Smooth muscle cell (in vitro differentiated cells): ENCODE measurements around the gene TMEM138. TPM values are rescaled to one million over a fixed set of nuclear protein-coding genes. Genes with fewer than 3 reads are reported as not detected.

Source experiments
- DNase-seq: peaks from one replicate; lab custom pipeline; 2025; ENCODE audit not compliant: unreplicated experiment; lab: John Stamatoyannopoulos, UW
- H2AFZ ChIP-seq: fragments of 200-600 bp; sonication (generic); 2 replicates; pipeline ENCODE4 v1.6.0; 2016; ENCODE audit warnings: antibody characterized with exemption, low read depth, mild to moderate bottlenecking
- H3F3A ChIP-seq: fragments of 200-600 bp; sonication (generic); 2 replicates; pipeline ENCODE4 v1.6.0; 2017; ENCODE audit warnings: antibody characterized with exemption, low read depth
- H3K27ac ChIP-seq: fragments of 200-600 bp; sonication (generic); 2 replicates; pipeline ENCODE4 v1.5.1; 2016; ENCODE audit warnings: low read depth, mild to moderate bottlenecking
- H3K27me3 ChIP-seq: fragments of 200-600 bp; sonication (generic); 2 replicates; pipeline ENCODE4 v1.6.1; 2016; ENCODE audit warnings: low read depth, mild to moderate bottlenecking
- H3K36me3 ChIP-seq: fragments of 200-600 bp; sonication (generic); 2 replicates; pipeline ENCODE4 v1.5.1; 2016; ENCODE audit warnings: low read depth
- H3K4me1 ChIP-seq: fragments of 200-600 bp; sonication (generic); 2 replicates; pipeline ENCODE4 v1.5.1; 2016; ENCODE audit warnings: low read depth
- H3K4me2 ChIP-seq: fragments of 200-600 bp; sonication (generic); 2 replicates; pipeline ENCODE4 v1.6.0; 2016; ENCODE audit warnings: mild to moderate bottlenecking
- H3K4me3 ChIP-seq: fragments of 200-600 bp; sonication (generic); 2 replicates; pipeline ENCODE4 v1.5.1; 2016; ENCODE audit warnings: mild to moderate bottlenecking
- H3K79me2 ChIP-seq: fragments of 200-600 bp; sonication (generic); 2 replicates; pipeline ENCODE4 v1.6.0; 2016; ENCODE audit warnings: low read depth, mild to moderate bottlenecking
- H3K9ac ChIP-seq: fragments of 200-600 bp; sonication (generic); 2 replicates; pipeline ENCODE4 v1.6.0; 2016; ENCODE audit warnings: low read depth
- H3K9me3 ChIP-seq: fragments of 200-600 bp; sonication (generic); replicated peaks from 2 replicates; pipeline ENCODE4 v1.5.1; 2016; ENCODE audit warnings: low read depth
- H4K20me1 ChIP-seq: fragments of 200-600 bp; sonication (generic); 2 replicates; pipeline ENCODE4 v1.6.0; 2016; ENCODE audit warnings: low read depth
- CTCF ChIP-seq: fragments of 200-600 bp; sonication (generic); IDR thresholded peaks from 2 replicates; pipeline ENCODE4 v1.5.1; 2017; ENCODE audit warnings: borderline replicate concordance, mild to moderate bottlenecking, antibody characterized with exemption; ENCODE audit not compliant: insufficient read depth, poor library complexity, severe bottlenecking
- WGBS: methylation state at CpG from one replicate; pipeline ENCODE4 v1.1.7; 2016; ENCODE audit warnings: low lambda C conversion rate; 5-methylcytosine and 5-hydroxymethylcytosine counted together
- polyA plus RNA-seq: library from polyadenylated mRNA; unstranded; fragments of >200 nt; fragmentation: Nextera tagmentation; extraction: Ambion mirVana; gene quantifications from 2 replicates; pipeline ENCODE4 v1.2.1, GENCODE V29; 2016
- total RNA-seq: library from RNA; depleted of rRNA; stranded (reverse); fragments of >200 nt; gene quantifications from 2 replicates; pipeline ENCODE4 v1.2.3, GENCODE V29; 2014

TMEM138 gene
- total and polyA plus RNA-seq, 2 experiments from 2014 or later = 44.2 to 51.4 TPM

DNA sequence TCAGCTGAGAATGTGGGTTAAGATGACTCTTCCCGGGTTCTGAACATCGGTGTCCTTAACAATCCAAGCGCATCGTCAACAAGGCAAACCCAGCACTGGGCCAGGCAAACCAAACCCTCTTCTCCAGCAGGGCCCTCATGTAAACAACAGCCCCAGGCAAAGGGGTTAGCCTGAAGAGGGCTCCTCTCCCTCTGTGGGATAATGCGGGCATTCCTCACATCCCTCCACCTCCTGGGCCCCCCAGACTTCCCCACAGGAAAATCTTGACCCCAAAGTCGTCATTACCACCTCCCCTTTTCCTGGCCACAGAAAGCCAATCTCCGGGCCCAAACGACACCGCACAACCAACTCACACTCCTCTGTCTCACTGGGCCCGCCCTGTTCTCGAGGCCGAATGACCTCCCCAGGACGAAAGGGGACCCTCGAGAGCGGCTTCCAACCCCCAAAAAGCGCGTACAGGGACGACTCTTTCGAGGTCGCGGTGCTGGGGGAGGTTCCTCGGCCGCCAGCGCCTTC, 29.8 kb upstream of the TMEM138 start:
- Histone ChIP-seq H3K36me3 (no peaks in the 10 kb centered on the region), H3K4me1 (peaks cover 21% of the 10 kb centered on the region), H3K4me2 (peak overlapping the region; percentile 88), H3K9ac (peak overlapping the region; percentile 97), H2AFZ (peak overlapping the region; percentile 86), H3K27me3 (no peaks in the 10 kb centered on the region), H3K27ac (peak overlapping the region; percentile 81), H3K9me3 (no peaks in the 10 kb centered on the region), H3K4me3 (peak overlapping the region; percentile 90), H4K20me1 (peaks cover 48% of the 10 kb centered on the region), H3K79me2 (peaks cover 56% of the 10 kb centered on the region), H3F3A (no peaks in the 10 kb centered on the region)
- no peak for TF ChIP-seq CTCF
- no peak for DNase-seq
- 1% methylated on average over 24 of the region's 24 CpGs for WGBS

DNA sequence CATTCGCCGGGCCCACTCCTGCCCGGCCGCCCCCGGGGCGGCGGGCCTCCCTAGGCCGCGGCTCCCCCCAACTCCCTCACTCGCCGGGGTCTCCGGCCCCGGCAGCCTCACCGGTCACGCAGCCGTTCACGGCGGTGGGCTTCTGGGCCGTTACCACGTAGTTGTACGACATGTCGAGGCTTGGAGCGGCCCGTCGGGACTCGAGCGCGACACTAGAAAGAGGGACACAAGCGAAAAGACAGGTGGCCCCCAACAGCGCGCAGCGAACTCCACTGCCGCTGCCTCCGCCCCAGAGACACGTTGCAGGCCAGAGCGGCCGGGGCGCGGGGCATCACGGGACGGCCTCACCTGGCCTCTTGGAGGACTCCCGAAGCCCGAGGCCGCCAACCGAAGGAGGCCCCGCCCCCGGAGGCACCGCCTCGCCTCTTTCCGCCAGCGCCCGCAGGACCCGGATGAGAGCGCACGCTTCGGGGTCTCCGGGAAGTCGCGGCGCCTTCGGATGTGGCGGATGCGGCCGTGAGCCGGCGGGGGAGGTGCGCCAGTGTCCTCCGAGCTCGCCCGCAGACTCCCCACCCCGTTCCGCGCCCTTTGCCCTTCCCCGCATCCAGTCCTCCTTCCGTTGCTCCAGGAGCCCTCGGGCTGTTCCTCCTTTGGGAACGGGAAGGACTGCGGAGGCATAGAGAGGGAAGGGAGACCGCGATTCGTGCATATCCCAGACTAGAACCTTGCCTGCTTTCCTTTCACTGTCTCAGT, 29.2 kb upstream of the TMEM138 start, which contains the start of the genes DDB1 and TKFC:
Gene DDB1, minus strand, starts transcription at position 309 of the 753 bp plus-strand sequence. Its CDS starts 137 bp downstream, at position 172.
Gene TKFC, plus strand, starts transcription at position 432 of the 753 bp plus-strand sequence. CDS start 1,501 bp downstream, outside the sequence.
- Histone ChIP-seq H3K4me3 (peak within 1 kb of the TSS; percentile 90), H3K27me3 (no peaks in the 10 kb centered on the region), H3K4me2 (peak within 1 kb of the TSS; percentile 88), H3K27ac (peak within 1 kb of the TSS; percentile 81), H3F3A (no peaks in the 10 kb centered on the region), H2AFZ (peak within 1 kb of the TSS; percentile 86), H3K4me1 (peaks cover 21% of the 10 kb centered on the region), H4K20me1 (peaks cover 42% of the 10 kb centered on the region), H3K36me3 (no peaks in the 10 kb centered on the region), H3K79me2 (peaks cover 49% of the 10 kb centered on the region), H3K9me3 (no peaks in the 10 kb centered on the region), H3K9ac (peak within 1 kb of the TSS; percentile 97)
- TF ChIP-seq CTCF = no peak
- under 1% methylated on average over 70 of the region's 81 CpGs for WGBS
- DNase-seq = peak; percentile 67

DNA sequence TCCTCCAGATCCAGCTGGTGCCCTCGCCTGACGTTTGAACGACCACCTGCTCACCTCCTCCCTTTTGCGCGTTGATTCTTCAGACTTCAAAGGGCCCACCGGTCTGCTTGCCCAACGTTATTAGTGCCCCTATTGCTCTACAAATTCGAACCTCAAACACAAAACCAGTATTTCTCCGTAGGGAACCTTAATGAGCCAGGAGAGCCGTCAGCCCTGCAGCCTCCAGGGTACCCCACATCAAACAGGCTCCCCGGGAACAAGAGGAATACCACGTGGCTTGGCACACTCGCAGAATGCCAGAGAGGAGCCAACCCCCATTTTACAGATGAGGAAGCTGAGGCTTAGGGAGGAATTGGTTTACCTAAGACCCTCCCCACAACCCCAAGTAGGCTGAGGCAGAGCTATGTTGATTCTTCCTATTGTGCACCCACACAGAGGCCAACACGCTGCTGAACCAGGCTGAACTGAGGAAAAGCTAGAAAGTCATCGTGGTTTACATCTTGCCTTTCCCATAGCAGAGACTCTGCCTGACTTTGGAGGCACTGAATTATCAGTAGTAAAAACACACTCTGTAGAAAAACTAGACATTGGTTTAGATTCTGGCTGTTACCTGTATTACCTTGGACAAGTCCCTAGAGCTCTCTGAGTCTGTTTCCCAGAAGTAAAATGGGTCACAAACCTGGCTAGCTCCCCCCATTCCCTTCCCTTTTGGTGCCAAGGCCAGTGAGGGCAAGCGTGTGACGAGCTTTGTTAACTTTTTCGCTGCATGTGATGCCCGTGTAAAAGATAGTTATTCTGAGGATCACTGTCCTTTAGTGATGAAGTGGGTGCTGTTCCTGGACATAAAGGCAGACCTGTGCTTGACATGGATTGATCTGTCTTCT, 28.4 kb upstream of the TMEM138 start:
- no peak for DNase-seq
- Histone ChIP-seq H3K9ac (peak overlapping the region; percentile 97), H3K79me2 (peaks cover 41% of the 10 kb centered on the region), H3K4me1 (peaks cover 21% of the 10 kb centered on the region), H3K27me3 (no peaks in the 10 kb centered on the region), H3K36me3 (no peaks in the 10 kb centered on the region), H4K20me1 (peaks cover 33% of the 10 kb centered on the region), H3K9me3 (no peaks in the 10 kb centered on the region), H3K4me2 (peak overlapping the region; percentile 88), H3K27ac (peak overlapping the region; percentile 81), H2AFZ (peak overlapping the region; percentile 86), H3F3A (no peaks in the 10 kb centered on the region), H3K4me3 (peak overlapping the region; percentile 90)
- no peak for TF ChIP-seq CTCF
- WGBS = 38% methylated on average over 19 of the region's 19 CpGs
